Stimulated activated CD4-positive, alpha-beta T cell treated with anti-CD3 and anti-CD28 coated beads, Interleukin-12 subunit alpha, Interleukin-12 subunit beta, amount 100 ng/mL, for 4 hours (primary cell): ENCODE data around the gene TRIM71.
"Not testable (repeated sequence)": the region's sequence is repeated elsewhere in the genome, so short reads cannot be mapped to it uniquely, and the experiment has no call there.

Experiments used
- DNase-seq: peaks from one replicate; pipeline ENCODE4 v3.0.0-alpha.2; 2020

The TRIM71 gene

DNA sequence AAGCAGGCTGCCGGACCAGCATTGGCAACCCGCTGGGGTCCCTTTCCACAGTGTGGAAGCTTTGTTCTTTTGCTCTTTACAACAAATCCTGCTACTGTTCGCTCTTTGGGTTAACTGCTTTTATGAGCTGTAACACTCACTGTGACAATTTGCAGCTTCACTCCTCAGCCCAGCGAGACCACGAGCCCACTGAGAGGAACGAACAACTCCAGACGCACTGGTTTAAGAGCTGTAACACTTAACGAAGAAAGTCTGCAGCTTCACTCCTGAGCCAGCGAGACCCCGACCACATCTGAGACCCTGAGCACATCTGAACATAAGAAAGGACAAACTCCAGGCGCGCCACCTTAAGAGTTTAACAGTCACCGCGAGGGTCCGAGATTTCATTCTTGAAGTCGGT, 122.9 kb downstream of the TRIM71 start:
- DNase-seq = no peak

DNA sequence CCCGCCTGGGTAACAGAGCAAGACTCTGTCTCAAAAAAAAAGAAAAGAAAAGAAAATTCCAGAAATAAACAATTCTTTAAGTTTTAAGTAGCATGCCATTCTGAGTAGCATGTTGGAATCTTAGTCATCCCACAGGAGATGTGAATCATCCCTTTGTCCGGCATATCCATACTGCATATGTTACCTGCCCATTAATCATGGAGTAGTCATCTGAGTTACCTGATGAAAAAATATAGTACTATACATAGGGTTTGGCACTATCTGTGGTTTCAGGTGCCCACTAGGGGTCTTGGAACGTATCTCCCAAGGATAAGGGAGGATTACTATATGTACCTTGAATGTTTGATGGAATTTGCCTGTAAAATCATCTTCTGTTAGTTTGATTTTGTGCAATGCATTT, 127.3 kb downstream of the TRIM71 start:
- no peak for DNase-seq

DNA sequence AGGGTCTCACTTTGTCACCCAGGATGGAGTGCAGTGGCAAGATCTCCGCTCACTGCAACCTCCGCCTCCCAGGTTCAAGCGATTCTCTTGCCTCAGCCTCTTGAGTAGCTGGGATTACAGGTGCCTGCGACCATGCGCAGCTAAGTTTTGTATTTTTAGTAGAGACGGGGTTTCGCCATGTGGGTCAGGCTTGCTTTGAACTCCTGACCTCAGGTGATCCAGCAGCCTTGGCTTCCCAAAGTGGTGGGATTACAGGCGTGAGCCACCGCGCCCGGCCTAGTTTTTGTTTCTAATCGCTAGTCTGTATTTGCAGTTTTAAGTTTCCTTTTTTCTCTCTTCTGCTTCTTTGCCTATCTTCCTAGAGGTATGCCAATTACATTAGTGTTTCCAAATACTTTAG, 127.8 kb downstream of the TRIM71 start:
- not testable (repeated sequence) for DNase-seq

DNA sequence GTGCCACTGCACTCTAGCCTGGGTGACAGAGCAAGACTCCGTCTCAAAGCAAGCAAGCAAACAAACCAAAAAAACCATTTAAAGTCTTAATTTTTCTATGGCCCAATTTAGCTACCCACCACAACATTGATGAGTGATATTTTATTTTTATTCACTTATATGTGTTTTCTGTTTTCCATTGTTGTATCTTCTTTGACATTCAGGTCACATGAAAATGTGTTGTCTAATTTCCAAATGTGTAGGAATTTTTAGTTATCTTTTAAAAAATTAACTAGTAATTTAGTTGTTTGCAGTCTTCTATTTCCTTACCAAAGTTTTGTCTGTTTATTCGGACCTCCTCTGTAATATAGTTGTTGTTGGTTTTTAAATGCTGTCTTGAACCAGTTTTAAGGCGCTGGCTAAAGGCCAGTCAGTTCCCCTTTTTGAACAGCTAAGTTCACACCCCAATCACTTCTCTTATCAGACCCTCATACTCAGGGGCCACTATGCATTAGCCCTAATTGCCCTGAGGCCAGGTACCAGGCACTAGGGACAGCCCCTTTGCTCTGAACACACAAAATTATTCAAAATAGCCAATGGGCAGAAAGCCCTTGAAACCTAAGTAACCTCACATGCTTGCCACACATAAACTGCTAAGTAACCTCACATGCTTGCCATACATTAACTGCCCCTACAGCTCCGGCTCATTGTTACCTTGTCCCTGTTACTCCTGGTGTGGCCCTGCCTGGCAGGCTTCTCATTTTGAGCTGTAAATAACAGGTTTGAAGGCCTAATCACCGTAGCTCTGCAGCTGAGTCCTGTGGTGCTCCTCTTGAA, 129.4 kb downstream of the TRIM71 start:
- DNase-seq = no peak
